ENCODE measurements around the gene IQSEC2.

Gene IQSEC2

GRCh38 chrX:53266914-53267313 is 14.5 kb downstream of the IQSEC2 start:
- no peak for DNase-seq (ENCODE audit: low spot score)

GRCh38 chrX:53265771-53266574 is 15.4 kb downstream of the IQSEC2 start:
- DNase-seq (ENCODE audit: low spot score) = no peak

GRCh38 chrX:53263597-53264094 is 17.7 kb downstream of the IQSEC2 start:
- no peak for DNase-seq (ENCODE audit: low spot score)

GRCh38 chrX:53262918-53263394 is 18.4 kb downstream of the IQSEC2 start:
- DNase-seq (ENCODE audit: low spot score) = no peak

GRCh38 chrX:53262189-53262917 is 19.0 kb downstream of the IQSEC2 start:
- DNase-seq (ENCODE audit: low spot score) = no peak

- DNase-seq (ENCODE audit: low spot score) = no peak
Observed at GRCh38 chrX:53261355-53261972, 19.9 kb downstream of the IQSEC2 start.

- DNase-seq (ENCODE audit: low spot score) = no peak
Observed at GRCh38 chrX:53260836-53261235, 20.5 kb downstream of the IQSEC2 start.

- DNase-seq (ENCODE audit: low spot score) = no peak
Observed at GRCh38 chrX:53257670-53258423, 23.5 kb downstream of the IQSEC2 start.

- no peak for DNase-seq (ENCODE audit: low spot score)
Observed at GRCh38 chrX:53257166-53257565, 24.2 kb downstream of the IQSEC2 start.

- DNase-seq (ENCODE audit: low spot score) = no peak
Observed at GRCh38 chrX:53256446-53257041, 24.8 kb downstream of the IQSEC2 start.

- no peak for DNase-seq (ENCODE audit: low spot score)
Observed at GRCh38 chrX:53255738-53256191, 25.6 kb downstream of the IQSEC2 start.

- DNase-seq (ENCODE audit: low spot score) = no peak
Observed at GRCh38 chrX:53254570-53255461, 26.6 kb downstream of the IQSEC2 start.

- DNase-seq (ENCODE audit: low spot score) = no peak
Observed at GRCh38 chrX:53253293-53254020, 27.9 kb downstream of the IQSEC2 start.

- DNase-seq (ENCODE audit: low spot score) = no peak
Observed at GRCh38 chrX:53251307-53251706, 30.1 kb downstream of the IQSEC2 start.

- no peak for DNase-seq (ENCODE audit: low spot score)
Observed at GRCh38 chrX:53250556-53250955, 30.8 kb downstream of the IQSEC2 start.

- DNase-seq (ENCODE audit: low spot score) = no peak
Observed at GRCh38 chrX:53249408-53250042, 31.9 kb downstream of the IQSEC2 start.

GRCh38 chrX:53247928-53248327 is 33.5 kb downstream of the IQSEC2 start:
- DNase-seq (ENCODE audit: low spot score) = no peak

GRCh38 chrX:53246231-53246630 is 35.2 kb downstream of the IQSEC2 start:
- no peak for DNase-seq (ENCODE audit: low spot score)

GRCh38 chrX:53244610-53245009 is 36.8 kb downstream of the IQSEC2 start:
- DNase-seq (ENCODE audit: low spot score) = no peak
